Osteocyte (in vitro differentiated cells): Measurements from ENCODE around the gene CHIT1. TPM values are rescaled to one million over a fixed set of nuclear protein-coding genes. Genes with fewer than 3 reads are reported as not detected.
A peak's percentile ranks its signal among the peaks of the same experiment; 100 is the strongest.

Source experiments
- DNase-seq: peaks from one replicate; pipeline ENCODE4 v3.0.0; 2021; ENCODE audit warnings: mixed read lengths; ENCODE audit not compliant: unreplicated experiment; ENCODE audit errors: extremely low spot score
- H3K27ac Mint-ChIP-seq: one replicate; pipeline ENCODE4 v1.8.0; 2021; ENCODE audit warnings: mild to moderate bottlenecking, mixed read lengths; ENCODE audit not compliant: unreplicated experiment
- H3K27me3 Mint-ChIP-seq: one replicate; pipeline ENCODE4 v1.8.0; 2021; ENCODE audit warnings: mixed read lengths; ENCODE audit not compliant: unreplicated experiment
- H3K36me3 Mint-ChIP-seq: one replicate; pipeline ENCODE4 v1.8.0; 2021; ENCODE audit warnings: mixed read lengths; ENCODE audit not compliant: unreplicated experiment
- H3K4me1 Mint-ChIP-seq: one replicate; pipeline ENCODE4 v1.8.0; 2021; ENCODE audit warnings: mixed read lengths; ENCODE audit not compliant: unreplicated experiment
- H3K4me3 Mint-ChIP-seq: one replicate; pipeline ENCODE4 v1.8.0; 2021; ENCODE audit warnings: mild to moderate bottlenecking, moderate library complexity, mixed read lengths; ENCODE audit not compliant: unreplicated experiment
- H3K9me3 Mint-ChIP-seq: one replicate; pipeline ENCODE4 v1.8.0; 2021; ENCODE audit warnings: mixed read lengths; ENCODE audit not compliant: unreplicated experiment
- CTCF ChIP-seq: fragments of 200-600 bp; sonication (generic); IDR thresholded peaks from 2 replicates; pipeline ENCODE4 v1.5.0; 2021; ENCODE audit warnings: antibody characterized with exemption, mild to moderate bottlenecking, moderate library complexity
- long read RNA-seq: library from polyadenylated mRNA; unstranded; transcript quantifications from one replicate; pipeline ENCODE4 v2.0.0, GENCODE V29; 2021
- total RNA-seq: library from RNA; stranded (reverse); gene quantifications from 2 replicates; pipeline ENCODE4 v1.2.1, GENCODE V29; 2021

Gene CHIT1
- total RNA-seq = not detected in 2 replicates
- long read RNA-seq = 0 reads

GRCh38 chr1:203229471-203230135 is at the start of gene CHIT1:
Gene CHIT1 (minus strand): TSS chr1:203229673. CDS start chr1:203229636, 37 bp downstream.
- TF ChIP-seq CTCF = no peak
- peaks cover 70% of the 10 kb centered on the region for H3K27me3 Mint-ChIP-seq

GRCh38 chr1:203278885-203279406 is 49.5 kb upstream of the CHIT1 start:
- Mint-ChIP-seq H3K36me3 (no peaks in the 10 kb centered on the region), H3K4me3 (peak overlapping the region; percentile 65), H3K27me3 (no peaks in the 10 kb centered on the region), H3K9me3 (no peaks in the 10 kb centered on the region), H3K4me1 (peaks cover 26% of the 10 kb centered on the region), H3K27ac (peak overlapping the region; percentile 97)
- no peak for DNase-seq
- TF ChIP-seq CTCF = no peak

More at GRCh38 chr1:203229471-203230135, at the start of gene CHIT1:
- H3K27ac Mint-ChIP-seq = no peak within 1 kb of the TSS
- H3K9me3 Mint-ChIP-seq = peaks cover 11% of the 10 kb centered on the region
- H3K36me3 Mint-ChIP-seq = no peaks in the 10 kb centered on the region
- no peaks in the 10 kb centered on the region for H3K4me1 Mint-ChIP-seq
- H3K4me3 Mint-ChIP-seq = no peak within 1 kb of the TSS
- DNase-seq = peak; percentile 62

- H3K9me3 Mint-ChIP-seq = no peaks in the 10 kb centered on the region
- no peaks in the 10 kb centered on the region for H3K27me3 Mint-ChIP-seq
- TF ChIP-seq CTCF = no peak
Observed at GRCh38 chr1:203278082-203278884, 48.8 kb upstream of the CHIT1 start.

GRCh38 chr1:203276916-203277545 is 47.6 kb upstream of the CHIT1 start:
- peak; percentile 60 for DNase-seq
- Mint-ChIP-seq H3K9me3 (no peaks in the 10 kb centered on the region), H3K36me3 (no peaks in the 10 kb centered on the region), H3K27me3 (no peaks in the 10 kb centered on the region), H3K4me3 (no peak overlapping the region), H3K27ac (peak overlapping the region; percentile 97), H3K4me1 (peaks cover 36% of the 10 kb centered on the region)
- TF ChIP-seq CTCF = no peak

More at GRCh38 chr1:203278082-203278884, 48.8 kb upstream of the CHIT1 start:
- Mint-ChIP-seq H3K27ac (peak overlapping the region; percentile 97), H3K4me1 (peaks cover 32% of the 10 kb centered on the region), H3K36me3 (no peaks in the 10 kb centered on the region), H3K4me3 (peak overlapping the region; percentile 65)
- peak; percentile 92 for DNase-seq
